Right lobe of liver (tissue), 4 donors: Measurements from ENCODE around the gene PIK3C2G.

Source experiments
- CTCF ChIP-seq, 4 donors: fragments of 200-600 bp in 3 of 4; fragments of 450-650 bp in 1 of 4; IDR thresholded peaks; one replicate each; pipeline versions ENCODE4 v1.5.1 to v1.8.0; 2016 to 2022; ENCODE audit warnings: antibody characterized with exemption in 4 of 4, mild to moderate bottlenecking in 2 of 4
- POLR2A ChIP-seq: fragments of 450-650 bp; IDR thresholded peaks from one replicate; pipeline ENCODE4 v1.6.1; 2017; ENCODE audit warnings: antibody characterized with exemption, mild to moderate bottlenecking
- donor health status: DM: no; HTN: no; CAD: no.
- donor health status: DM: no; HTN: no; CAD: no.
- donor health status: DM: no; HTN: yes; CAD: no.

GRCh38 chr12:18246066-18246465 is 15.3 kb upstream of the PIK3C2G start:
- TF ChIP-seq CTCF (IDR thresholded peaks at IDR 0.05) (peak; percentile 20 to 30 (median 24)), POLR2A (no peak)
